ENCODE measurements around the gene GIMD1. TPM values are rescaled to one million over a fixed set of nuclear protein-coding genes. Genes with fewer than 3 reads are reported as not detected.

The GIMD1 gene
- polyA plus RNA-seq, 3 donors, result not detected

DNA sequence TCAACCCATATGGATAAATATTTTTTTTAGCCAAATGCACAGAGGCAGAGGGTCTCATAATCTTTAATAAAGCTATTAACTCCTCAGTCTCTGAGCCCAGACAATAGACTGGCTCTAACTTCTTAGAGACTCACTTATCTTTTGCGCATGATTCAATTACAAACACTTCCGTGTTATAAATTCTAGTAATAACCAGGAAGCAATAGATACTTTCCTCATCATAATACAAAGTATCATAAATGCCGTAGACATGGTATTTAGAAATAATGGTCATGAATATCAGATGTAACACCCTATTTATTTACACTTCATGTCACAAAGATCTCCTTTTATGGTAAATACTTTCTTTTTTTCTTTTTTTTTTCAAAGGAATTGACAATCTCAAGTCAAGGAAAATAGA is 4.4 kb upstream of the GIMD1 start:
- Mint-ChIP-seq H3K36me3 (no peaks in the 10 kb centered on the region), H3K4me3 (no peak overlapping the region), H3K27ac (no peak overlapping the region), H3K27me3 (ENCODE audit: low read depth in 3 of 3) (peaks cover 1 to 2% (median 2%) of the 10 kb centered on the region in 3 donors), H3K4me1 (peaks cover 9% of the 10 kb centered on the region), H3K9me3 (no peaks in the 10 kb centered on the region)
- Histone ChIP-seq H3K9me3 (replicated peaks in 1 of 2; ENCODE audit: control insufficient read depth in 1 of 2, insufficient read depth in 1 of 2, low read length in 2 of 2) (no peaks in the 10 kb centered on the region), H3K79me2 (ENCODE audit: insufficient read depth, low read length) (no peaks in the 10 kb centered on the region), H3K4me3 (replicated peaks in 1 of 3; ENCODE audit: low read depth in 2 of 3, low read length in 3 of 3) (no peak overlapping the region), H3K27me3 (ENCODE audit: control insufficient read depth in 2 of 2, insufficient read depth in 2 of 2, low read length in 2 of 2) (no peaks in the 10 kb centered on the region), H3K9ac (ENCODE audit: insufficient read depth, low read length, poor library complexity, severe bottlenecking) (no peak overlapping the region), H2AFZ (ENCODE audit: insufficient read depth, low read depth, low read length, poor library complexity, severe bottlenecking) (no peak overlapping the region), H3K4me1 (ENCODE audit: control insufficient read depth in 1 of 2, insufficient read depth in 2 of 2, low read length in 2 of 2) (no peaks in the 10 kb centered on the region), H3K36me3 (replicated peaks in 1 of 2; ENCODE audit: control insufficient read depth in 1 of 2, insufficient read depth in 2 of 2, low read length in 2 of 2) (no peaks in the 10 kb centered on the region), H3K27ac (ENCODE audit: low read depth in 1 of 2, low read length in 2 of 2) (no peak overlapping the region), H4K20me1 (ENCODE audit: insufficient read depth, low read length) (no peaks in the 10 kb centered on the region), H3K4me2 (replicated peaks; ENCODE audit: extremely low read depth, low read length, poor library complexity, severe bottlenecking) (no peak overlapping the region)
- intact Hi-C loops (cut with micrococcal nuclease), result loop anchor here in 1 of 2 donors (10.0 kb wide), 1 partner anchor 452 kb away; no protein-coding TSS in a partner anchor
- no CpG with 5 or more reads among the region's 3 CpGs for WGBS (ENCODE audit: insufficient coverage)
- no peak for DNase-seq
- TF ChIP-seq, protein P1, sequence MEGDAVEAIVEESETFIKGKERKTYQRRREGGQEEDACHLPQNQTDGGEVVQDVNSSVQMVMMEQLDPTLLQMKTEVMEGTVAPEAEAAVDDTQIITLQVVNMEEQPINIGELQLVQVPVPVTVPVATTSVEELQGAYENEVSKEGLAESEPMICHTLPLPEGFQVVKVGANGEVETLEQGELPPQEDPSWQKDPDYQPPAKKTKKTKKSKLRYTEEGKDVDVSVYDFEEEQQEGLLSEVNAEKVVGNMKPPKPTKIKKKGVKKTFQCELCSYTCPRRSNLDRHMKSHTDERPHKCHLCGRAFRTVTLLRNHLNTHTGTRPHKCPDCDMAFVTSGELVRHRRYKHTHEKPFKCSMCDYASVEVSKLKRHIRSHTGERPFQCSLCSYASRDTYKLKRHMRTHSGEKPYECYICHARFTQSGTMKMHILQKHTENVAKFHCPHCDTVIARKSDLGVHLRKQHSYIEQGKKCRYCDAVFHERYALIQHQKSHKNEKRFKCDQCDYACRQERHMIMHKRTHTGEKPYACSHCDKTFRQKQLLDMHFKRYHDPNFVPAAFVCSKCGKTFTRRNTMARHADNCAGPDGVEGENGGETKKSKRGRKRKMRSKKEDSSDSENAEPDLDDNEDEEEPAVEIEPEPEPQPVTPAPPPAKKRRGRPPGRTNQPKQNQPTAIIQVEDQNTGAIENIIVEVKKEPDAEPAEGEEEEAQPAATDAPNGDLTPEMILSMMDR (IDR thresholded peaks at IDR 0.05), result no peak

GRCh38 chr4:106371161-106371560 is 2.6 kb upstream of the GIMD1 start:
- H3K36me3 Mint-ChIP-seq, result no peaks in the 10 kb centered on the region
- H2AFZ ChIP-seq (ENCODE audit: insufficient read depth, low read depth, low read length, poor library complexity, severe bottlenecking), result no peak overlapping the region
- no peak overlapping the region for H3K9ac ChIP-seq (ENCODE audit: insufficient read depth, low read length, poor library complexity, severe bottlenecking)
- no peaks in the 10 kb centered on the region for H3K27me3 ChIP-seq (ENCODE audit: control insufficient read depth in 2 of 2, insufficient read depth in 2 of 2, low read length in 2 of 2)
- H3K4me2 ChIP-seq (replicated peaks; ENCODE audit: extremely low read depth, low read length, poor library complexity, severe bottlenecking), result no peak overlapping the region
- no peaks in the 10 kb centered on the region for H4K20me1 ChIP-seq (ENCODE audit: insufficient read depth, low read length)
- no peaks in the 10 kb centered on the region for H3K9me3 ChIP-seq (replicated peaks in 1 of 2; ENCODE audit: control insufficient read depth in 1 of 2, insufficient read depth in 1 of 2, low read length in 2 of 2)
- no peaks in the 10 kb centered on the region for H3K4me1 ChIP-seq (ENCODE audit: control insufficient read depth in 1 of 2, insufficient read depth in 2 of 2, low read length in 2 of 2)
- H3K27me3 Mint-ChIP-seq (ENCODE audit: low read depth in 3 of 3), result peaks cover 1 to 2% (median 2%) of the 10 kb centered on the region in 3 donors
- H3K4me1 Mint-ChIP-seq, result peaks cover 10% of the 10 kb centered on the region
- no peaks in the 10 kb centered on the region for H3K9me3 Mint-ChIP-seq
- TF ChIP-seq, protein P1 (IDR thresholded peaks at IDR 0.05), result no peak
- H3K4me3 ChIP-seq (replicated peaks in 1 of 3; ENCODE audit: low read depth in 2 of 3, low read length in 3 of 3), result no peak overlapping the region
- intact Hi-C loops (cut with micrococcal nuclease), result loop anchor here in 1 of 2 donors (10.0 kb wide), 1 partner anchor 454 kb away; no protein-coding TSS in a partner anchor
- no peak overlapping the region for H3K27ac ChIP-seq (ENCODE audit: low read depth in 1 of 2, low read length in 2 of 2)
- H3K4me3 Mint-ChIP-seq, result no peak overlapping the region
- no peak overlapping the region for H3K27ac Mint-ChIP-seq
- H3K36me3 ChIP-seq (replicated peaks in 1 of 2; ENCODE audit: control insufficient read depth in 1 of 2, insufficient read depth in 2 of 2, low read length in 2 of 2), result no peaks in the 10 kb centered on the region
- no peaks in the 10 kb centered on the region for H3K79me2 ChIP-seq (ENCODE audit: insufficient read depth, low read length)
- DNase-seq, result no peak

All from CD14-positive monocyte (primary cell).